GM12872 (cell line): ENCODE measurements around the gene HOXB3.

Experiments used
- TF ChIP-seq, protein P1 (sequence below): IDR thresholded peaks from 3 replicates; pipeline ENCODE4 v1.5.1; 2011; ENCODE audit warnings: low read depth, mild to moderate bottlenecking, low read length, moderate library complexity; ENCODE audit not compliant: insufficient read depth

The HOXB3 gene

DNA sequence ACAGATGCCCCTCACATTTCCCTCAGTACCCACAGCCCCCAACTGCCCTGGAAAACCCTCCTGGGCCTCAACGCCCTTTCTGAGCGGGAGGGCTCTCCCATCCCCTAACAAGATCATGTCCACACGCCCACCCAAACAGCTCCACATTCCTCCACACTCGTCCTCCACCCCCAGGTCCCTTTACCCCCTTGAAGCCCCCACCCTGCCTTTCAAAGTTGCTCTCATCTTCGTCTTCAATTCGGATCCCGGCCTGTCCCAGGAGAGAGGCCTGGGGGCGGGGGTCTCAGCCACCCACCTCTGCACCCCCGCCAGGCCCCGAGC lies 26.2 kb downstream of the HOXB3 start:
- TF ChIP-seq, protein P1, sequence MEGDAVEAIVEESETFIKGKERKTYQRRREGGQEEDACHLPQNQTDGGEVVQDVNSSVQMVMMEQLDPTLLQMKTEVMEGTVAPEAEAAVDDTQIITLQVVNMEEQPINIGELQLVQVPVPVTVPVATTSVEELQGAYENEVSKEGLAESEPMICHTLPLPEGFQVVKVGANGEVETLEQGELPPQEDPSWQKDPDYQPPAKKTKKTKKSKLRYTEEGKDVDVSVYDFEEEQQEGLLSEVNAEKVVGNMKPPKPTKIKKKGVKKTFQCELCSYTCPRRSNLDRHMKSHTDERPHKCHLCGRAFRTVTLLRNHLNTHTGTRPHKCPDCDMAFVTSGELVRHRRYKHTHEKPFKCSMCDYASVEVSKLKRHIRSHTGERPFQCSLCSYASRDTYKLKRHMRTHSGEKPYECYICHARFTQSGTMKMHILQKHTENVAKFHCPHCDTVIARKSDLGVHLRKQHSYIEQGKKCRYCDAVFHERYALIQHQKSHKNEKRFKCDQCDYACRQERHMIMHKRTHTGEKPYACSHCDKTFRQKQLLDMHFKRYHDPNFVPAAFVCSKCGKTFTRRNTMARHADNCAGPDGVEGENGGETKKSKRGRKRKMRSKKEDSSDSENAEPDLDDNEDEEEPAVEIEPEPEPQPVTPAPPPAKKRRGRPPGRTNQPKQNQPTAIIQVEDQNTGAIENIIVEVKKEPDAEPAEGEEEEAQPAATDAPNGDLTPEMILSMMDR: no peak

- TF ChIP-seq, protein P1: no peak
These were observed 26.6 kb downstream of the HOXB3 start for GRCh38 chr17:48563385-48563838.

DNA sequence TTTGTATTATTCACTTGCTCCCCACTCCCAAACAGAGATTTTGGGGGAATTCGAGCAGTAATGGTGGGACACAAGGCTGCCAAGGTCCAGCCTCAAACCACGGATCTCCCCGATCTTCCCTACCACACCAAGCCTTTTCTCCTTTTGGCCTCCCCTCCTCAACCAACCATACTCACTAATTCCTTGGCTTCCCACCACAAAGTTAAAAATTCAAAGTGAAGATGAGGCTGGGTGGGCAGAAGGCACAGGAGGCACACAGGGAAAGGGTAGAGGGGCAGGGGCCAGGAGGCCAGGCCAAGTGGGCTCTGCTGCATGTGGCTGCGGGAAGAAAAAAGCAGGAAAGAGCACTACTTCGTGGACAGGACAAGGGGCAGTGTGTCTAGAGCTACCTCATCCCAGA lies 27.1 kb downstream of the HOXB3 start:
- TF ChIP-seq, protein P1: no peak

- TF ChIP-seq, protein P1: peak; percentile 61
These were observed 27.9 kb downstream of the HOXB3 start for GRCh38 chr17:48561884-48562810.

DNA sequence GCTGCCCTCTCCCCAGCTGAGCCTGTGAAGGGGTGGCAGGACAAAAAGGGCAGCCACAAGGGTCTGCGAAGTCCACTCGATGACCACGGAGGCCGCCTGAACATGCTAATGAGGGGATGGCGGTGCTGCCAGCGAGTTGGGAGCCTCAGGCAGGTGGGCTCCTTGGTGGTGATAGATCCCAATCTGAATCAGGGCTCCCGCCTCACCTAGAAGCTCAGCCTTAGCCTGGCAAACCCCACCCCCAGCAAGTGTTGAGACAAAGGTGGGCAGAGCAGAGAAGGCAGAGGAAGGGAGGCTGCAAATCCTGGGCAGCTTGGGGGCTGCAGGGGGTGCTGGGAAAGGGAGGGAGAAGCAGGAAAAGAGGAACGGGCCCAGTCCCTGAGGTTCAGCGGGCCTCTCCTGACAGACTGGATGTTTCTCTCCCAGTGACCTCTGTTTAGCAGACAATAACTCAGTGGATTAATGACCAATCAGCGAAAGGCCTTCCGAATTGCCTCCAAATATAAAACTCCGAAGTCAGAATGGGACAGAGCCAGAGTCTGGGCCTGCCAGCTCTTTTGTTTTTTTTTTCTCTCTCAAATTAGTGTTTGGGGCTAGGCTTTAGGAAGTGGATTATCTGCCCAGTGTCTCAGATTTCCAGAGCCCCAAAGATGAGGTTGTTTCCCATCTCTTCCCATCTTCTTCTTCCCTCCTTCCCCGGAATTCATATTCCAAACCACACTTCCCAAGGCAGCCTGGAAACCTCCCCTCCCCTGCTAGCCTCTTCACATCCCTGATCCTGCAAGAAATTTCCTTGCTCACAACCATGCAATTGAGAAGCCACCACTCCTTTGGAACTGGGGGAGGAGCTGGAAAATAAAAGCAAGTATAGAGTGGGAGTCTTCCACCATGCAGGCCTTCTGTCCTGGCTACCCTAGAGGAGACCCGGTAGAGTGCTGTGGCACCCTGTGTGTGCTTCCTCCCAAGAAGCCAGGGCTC lies 29.9 kb downstream of the HOXB3 start:
- TF ChIP-seq, protein P1: no peak

DNA sequence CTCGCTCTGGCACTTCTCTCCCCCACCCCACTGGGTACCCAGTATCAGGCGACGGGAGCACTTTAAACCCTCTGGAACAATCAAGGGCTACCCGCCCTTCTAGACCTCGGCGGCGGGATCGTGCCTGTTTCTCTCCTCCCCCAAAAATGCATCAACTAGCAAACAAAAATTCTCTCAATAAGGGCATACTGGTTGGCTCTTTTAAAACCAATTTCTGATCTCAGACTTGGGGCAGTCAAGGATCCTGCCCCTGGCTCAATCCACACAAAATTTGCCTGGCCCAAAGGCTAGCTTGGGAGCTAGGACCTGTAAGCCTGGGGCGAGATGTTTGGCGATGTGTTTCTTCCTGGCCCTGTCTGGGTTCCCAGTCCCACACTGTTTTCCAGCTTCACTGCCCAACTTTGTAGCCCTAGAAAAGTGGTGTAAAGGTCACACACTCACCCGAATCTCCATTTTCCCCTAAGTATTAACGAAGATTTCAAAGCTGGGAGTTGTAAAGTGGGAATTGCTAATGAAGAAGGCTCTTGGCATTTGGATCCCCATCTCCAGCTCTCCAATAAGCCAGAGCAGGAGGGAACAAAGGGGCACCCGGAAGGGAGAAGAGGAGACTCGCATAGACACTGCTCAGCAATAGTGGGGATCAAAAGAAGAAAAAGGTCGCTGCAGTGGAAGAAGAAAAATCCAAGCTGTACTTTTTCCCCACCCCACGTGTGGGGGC lies 30.8 kb downstream of the HOXB3 start:
- TF ChIP-seq, protein P1: no peak

GRCh38 chr17:48558831-48559121 lies 31.3 kb downstream of the HOXB3 start:
- TF ChIP-seq, protein P1: no peak
